ENCODE data around the gene DCTN3. TPM values are rescaled to one million over a fixed set of nuclear protein-coding genes. Genes with fewer than 3 reads are reported as not detected.

The DCTN3 gene
- total RNA-seq, 2 donors from 2014 or later, result 59.1 to 154 TPM

DNA sequence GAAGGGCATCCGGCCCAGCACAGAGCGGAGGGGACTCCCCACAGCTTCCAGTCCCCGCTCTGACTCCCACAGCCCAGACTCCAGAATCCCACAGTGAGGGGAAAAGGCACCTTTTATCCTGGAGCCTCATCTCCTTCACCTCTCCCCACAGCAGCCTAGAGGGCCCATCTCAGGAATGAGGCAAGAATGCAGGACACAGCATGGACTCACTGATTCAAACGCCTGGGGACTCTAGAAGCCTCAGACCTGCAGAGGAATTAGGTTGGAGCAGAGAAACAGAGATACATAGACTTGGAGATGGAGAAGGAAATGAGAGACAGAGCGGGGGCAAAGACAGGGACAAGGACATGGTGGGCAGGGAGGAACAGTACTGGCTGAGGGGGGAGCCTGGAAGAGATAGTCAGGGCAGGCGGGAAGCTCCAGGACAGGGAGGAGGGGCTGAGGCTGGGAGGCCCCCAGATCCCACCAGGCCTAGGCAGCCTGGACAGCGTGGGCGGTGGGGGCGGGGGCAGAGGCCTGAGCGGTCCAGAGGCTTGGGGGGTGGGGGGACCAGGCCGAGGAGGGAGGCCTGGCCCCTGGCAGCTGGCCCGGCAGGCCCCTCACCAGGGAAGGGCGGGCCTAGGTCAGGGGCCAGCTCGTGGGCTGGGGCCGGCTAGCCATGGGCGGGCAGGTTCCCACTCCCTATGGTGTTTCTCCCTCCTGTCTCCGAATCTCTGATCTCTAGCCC, 46.5 kb downstream of the DCTN3 start:
- Histone ChIP-seq H3K4me3 (no peak overlapping the region), H3K27me3 (no peaks in the 10 kb centered on the region), H3K9me3 (no peaks in the 10 kb centered on the region), H3K4me1 (peaks cover 0 to 37% of the 10 kb centered on the region in 2 donors), H3K36me3 (no peaks in the 10 kb centered on the region), H3K27ac (no peak overlapping the region)
- TF ChIP-seq, protein P1, sequence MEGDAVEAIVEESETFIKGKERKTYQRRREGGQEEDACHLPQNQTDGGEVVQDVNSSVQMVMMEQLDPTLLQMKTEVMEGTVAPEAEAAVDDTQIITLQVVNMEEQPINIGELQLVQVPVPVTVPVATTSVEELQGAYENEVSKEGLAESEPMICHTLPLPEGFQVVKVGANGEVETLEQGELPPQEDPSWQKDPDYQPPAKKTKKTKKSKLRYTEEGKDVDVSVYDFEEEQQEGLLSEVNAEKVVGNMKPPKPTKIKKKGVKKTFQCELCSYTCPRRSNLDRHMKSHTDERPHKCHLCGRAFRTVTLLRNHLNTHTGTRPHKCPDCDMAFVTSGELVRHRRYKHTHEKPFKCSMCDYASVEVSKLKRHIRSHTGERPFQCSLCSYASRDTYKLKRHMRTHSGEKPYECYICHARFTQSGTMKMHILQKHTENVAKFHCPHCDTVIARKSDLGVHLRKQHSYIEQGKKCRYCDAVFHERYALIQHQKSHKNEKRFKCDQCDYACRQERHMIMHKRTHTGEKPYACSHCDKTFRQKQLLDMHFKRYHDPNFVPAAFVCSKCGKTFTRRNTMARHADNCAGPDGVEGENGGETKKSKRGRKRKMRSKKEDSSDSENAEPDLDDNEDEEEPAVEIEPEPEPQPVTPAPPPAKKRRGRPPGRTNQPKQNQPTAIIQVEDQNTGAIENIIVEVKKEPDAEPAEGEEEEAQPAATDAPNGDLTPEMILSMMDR (IDR thresholded peaks at IDR 0.05), result no peak
- DNase-seq (ENCODE audit: low spot score), result no peak

DNA sequence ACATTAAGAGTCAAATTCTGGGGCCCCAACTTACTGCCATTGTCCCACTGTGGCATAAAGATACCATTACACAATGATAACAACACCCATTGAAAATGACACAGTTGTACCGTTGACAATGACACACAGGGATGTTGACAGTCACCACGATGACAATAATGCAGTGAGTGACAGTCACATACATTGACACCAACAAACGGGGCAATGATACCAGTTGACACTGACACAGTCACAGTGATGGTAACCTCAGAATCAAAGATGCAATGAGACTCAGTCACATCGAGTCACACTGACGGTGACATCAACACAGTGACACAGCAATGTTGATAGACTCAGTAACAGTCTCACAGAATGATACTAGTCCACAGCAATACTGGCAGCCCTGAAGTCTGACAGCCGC, 47.7 kb downstream of the DCTN3 start:
- TF ChIP-seq, protein P1 (IDR thresholded peaks at IDR 0.05), result no peak
- H3K9me3 ChIP-seq, result no peaks in the 10 kb centered on the region
- no peaks in the 10 kb centered on the region for H3K36me3 ChIP-seq
- H3K4me3 ChIP-seq, result no peak overlapping the region
- no peaks in the 10 kb centered on the region for H3K27me3 ChIP-seq
- no peak for DNase-seq (ENCODE audit: low spot score)
- H3K27ac ChIP-seq, result no peak overlapping the region
- H3K4me1 ChIP-seq, result peaks cover 0 to 34% of the 10 kb centered on the region in 2 donors

DNA sequence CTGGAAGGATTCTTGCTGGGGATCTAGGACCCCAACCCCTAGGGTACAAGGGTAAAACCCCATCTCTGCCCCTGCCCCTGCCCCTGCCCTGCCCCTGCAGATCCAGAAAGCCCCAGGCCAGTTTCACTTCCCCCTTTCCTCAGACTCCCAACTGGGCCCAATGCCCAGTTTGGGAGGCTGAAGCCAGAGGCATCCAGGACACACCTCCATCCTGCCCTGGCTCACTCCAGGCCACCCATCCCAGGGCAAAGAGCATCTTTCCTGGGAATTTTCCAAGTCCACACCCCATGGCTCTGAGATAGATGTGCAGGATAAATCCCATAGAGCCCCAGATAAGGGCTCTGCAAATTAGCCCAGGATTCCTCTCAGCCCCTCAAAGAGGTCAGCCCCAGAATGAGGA, 48.2 kb downstream of the DCTN3 start:
- TF ChIP-seq, protein P1 (IDR thresholded peaks at IDR 0.05), result no peak
- peaks cover 0 to 32% of the 10 kb centered on the region in 2 donors for H3K4me1 ChIP-seq
- no peak for DNase-seq (ENCODE audit: low spot score)
- no peaks in the 10 kb centered on the region for H3K36me3 ChIP-seq
- no peaks in the 10 kb centered on the region for H3K27me3 ChIP-seq
- no peaks in the 10 kb centered on the region for H3K9me3 ChIP-seq
- H3K4me3 ChIP-seq, result no peak overlapping the region
- H3K27ac ChIP-seq, result no peak overlapping the region

DNA sequence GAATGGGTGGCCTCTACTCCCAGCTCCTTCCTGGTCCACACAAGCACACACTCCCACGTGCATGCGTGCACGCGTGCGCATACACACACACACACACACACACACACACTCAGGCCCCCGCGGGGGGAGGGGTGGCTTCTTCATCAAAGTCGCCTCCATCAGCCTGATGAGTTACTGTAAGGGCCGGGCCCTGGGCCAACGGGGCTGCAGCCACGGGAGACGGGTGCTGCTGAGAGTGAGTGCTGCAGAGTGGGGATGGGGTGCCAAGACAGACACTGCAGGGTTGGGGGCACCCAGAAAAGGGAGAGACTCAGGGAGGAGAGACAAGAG, 48.8 kb downstream of the DCTN3 start:
- Histone ChIP-seq H3K9me3 (no peaks in the 10 kb centered on the region), H3K4me1 (peaks cover 0 to 33% of the 10 kb centered on the region in 2 donors), H3K27me3 (no peaks in the 10 kb centered on the region), H3K27ac (no peak overlapping the region), H3K36me3 (no peaks in the 10 kb centered on the region), H3K4me3 (no peak overlapping the region)
- DNase-seq (ENCODE audit: low spot score), result no peak
- TF ChIP-seq, protein P1 (IDR thresholded peaks at IDR 0.05), result no peak

DNA sequence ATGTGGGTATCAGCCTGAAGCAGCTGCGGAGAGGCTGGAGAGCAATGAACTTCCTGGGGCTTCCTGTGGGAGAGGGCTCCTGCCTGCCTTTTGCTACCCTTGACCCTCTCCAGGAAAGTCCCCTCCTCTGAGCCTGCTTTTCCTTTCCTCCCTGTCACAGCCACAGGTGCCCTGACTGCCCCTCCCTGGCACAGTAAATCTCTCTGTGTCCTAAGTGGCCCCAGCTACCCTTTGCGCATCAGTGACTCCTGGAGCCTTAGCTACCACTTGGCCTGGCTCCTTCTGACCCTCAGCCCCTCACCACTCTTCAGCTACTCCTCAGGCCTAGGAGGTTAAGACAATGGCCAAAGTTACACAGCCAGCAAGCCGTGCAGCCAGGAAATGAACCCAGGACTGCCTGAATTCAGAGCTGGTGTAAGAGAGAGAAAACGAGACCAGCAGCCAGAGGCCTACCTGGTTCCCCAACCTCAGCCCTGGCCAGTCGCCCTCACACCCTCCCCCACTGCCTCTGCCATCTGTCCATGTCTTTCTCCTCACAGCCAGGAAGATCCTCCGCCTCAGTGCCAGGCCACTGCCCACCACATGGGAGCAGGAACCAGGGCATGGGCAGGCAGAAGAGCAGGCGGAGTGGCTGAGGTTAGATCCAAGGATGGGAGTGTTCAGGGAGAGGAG, 49.4 kb downstream of the DCTN3 start:
- no peak overlapping the region for H3K4me3 ChIP-seq
- H3K27ac ChIP-seq, result no peak overlapping the region
- peaks cover 0 to 35% of the 10 kb centered on the region in 2 donors for H3K4me1 ChIP-seq
- H3K9me3 ChIP-seq, result no peaks in the 10 kb centered on the region
- TF ChIP-seq, protein P1 (IDR thresholded peaks at IDR 0.05), result no peak
- no peak for DNase-seq (ENCODE audit: low spot score)
- H3K27me3 ChIP-seq, result no peaks in the 10 kb centered on the region
- H3K36me3 ChIP-seq, result no peaks in the 10 kb centered on the region
